Astrocyte of the spinal cord (primary cell): Measurements from ENCODE around the gene ABCC10.
"Not testable (repeated sequence)": the region's sequence is repeated elsewhere in the genome, so short reads cannot be mapped to it uniquely, and the experiment has no call there.

Source experiments
- DNase-seq: peaks from one replicate; pipeline ENCODE4 v3.0.0; 2011; ENCODE audit warnings: low read depth, low spot score
- H3K4me3 ChIP-seq: 2 replicates; pipeline ENCODE4 v1.5.1; 2011; ENCODE audit warnings: low read depth, mild to moderate bottlenecking, low read length, moderate library complexity
- in situ Hi-C: cut with HindIII; loops from 2 replicates; pipeline ENCODE4 v1.10.0; 2017; ENCODE audit warnings: low sequenced_read_pairs
- TF ChIP-seq, protein P1 (sequence below): IDR thresholded peaks from 2 replicates; pipeline ENCODE4 v1.5.1; 2012; ENCODE audit warnings: low read depth, mild to moderate bottlenecking, low read length, inconsistent platforms

The ABCC10 gene, protein sequence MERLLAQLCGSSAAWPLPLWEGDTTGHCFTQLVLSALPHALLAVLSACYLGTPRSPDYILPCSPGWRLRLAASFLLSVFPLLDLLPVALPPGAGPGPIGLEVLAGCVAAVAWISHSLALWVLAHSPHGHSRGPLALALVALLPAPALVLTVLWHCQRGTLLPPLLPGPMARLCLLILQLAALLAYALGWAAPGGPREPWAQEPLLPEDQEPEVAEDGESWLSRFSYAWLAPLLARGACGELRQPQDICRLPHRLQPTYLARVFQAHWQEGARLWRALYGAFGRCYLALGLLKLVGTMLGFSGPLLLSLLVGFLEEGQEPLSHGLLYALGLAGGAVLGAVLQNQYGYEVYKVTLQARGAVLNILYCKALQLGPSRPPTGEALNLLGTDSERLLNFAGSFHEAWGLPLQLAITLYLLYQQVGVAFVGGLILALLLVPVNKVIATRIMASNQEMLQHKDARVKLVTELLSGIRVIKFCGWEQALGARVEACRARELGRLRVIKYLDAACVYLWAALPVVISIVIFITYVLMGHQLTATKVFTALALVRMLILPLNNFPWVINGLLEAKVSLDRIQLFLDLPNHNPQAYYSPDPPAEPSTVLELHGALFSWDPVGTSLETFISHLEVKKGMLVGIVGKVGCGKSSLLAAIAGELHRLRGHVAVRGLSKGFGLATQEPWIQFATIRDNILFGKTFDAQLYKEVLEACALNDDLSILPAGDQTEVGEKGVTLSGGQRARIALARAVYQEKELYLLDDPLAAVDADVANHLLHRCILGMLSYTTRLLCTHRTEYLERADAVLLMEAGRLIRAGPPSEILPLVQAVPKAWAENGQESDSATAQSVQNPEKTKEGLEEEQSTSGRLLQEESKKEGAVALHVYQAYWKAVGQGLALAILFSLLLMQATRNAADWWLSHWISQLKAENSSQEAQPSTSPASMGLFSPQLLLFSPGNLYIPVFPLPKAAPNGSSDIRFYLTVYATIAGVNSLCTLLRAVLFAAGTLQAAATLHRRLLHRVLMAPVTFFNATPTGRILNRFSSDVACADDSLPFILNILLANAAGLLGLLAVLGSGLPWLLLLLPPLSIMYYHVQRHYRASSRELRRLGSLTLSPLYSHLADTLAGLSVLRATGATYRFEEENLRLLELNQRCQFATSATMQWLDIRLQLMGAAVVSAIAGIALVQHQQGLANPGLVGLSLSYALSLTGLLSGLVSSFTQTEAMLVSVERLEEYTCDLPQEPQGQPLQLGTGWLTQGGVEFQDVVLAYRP (N-terminal part only)

DNA sequence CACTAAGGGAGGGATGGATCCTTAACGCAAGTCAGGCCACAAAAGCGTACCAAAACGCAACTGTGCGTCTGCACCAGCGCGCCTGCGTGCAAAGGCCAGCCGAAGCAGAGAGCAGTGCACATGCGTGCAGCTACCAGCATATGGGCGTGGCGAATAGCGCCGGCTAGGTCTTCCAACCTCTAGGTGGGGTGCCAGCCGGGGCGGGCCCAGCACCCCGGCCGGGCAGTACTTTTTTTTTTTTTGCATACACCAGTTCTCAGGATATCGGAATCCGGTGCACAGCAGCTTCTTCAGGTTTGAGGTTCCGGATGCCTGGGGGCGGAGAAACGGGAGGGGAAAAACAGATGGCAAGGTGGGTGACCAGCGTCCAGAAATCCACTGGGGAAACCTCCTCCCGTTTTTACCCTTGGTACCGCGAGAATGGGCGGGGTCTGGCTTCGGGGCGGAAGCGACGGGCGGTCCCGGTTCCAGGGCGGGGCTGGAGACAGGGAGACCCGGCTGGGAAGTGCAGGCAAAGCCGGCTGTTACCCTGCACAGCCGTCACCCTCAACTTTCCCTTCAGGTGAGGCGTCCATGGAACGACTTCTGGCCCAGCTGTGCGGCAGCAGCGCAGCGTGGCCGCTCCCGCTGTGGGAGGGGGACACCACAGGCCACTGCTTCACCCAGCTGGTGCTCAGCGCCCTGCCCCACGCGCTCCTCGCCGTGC is at the start of gene ABCC10:
Gene ABCC10 (plus strand): TSS at position 136 of the 706 bp plus-strand sequence. CDS start 438 bp downstream, at position 574.
- in situ Hi-C loops = no loop called here

DNA sequence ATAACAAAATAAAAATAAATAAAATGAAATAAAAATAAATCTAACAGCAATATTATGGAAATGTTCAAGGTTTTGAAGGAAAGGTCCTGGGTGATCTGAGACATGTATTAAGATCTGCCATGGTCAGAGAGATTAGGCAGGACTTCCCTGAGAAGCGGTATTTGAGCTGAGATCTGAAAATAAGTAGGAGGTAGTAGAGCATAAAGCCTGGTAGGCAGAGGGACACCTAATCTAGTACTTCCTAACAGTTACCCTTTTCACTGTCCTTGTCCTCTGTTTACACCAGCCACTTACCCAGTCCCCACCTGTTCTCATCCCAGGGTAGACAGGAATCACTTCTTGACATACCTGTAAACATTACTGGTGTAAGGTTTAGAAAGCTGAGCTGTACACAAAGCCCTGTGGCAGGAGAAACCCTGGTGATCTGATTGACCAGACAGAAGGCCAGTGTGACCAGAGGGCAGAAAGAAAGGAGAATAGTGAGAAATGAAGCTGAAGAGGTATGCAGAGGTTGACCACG is 49.6 kb upstream of the ABCC10 start:
- in situ Hi-C loops = no loop called here
- TF ChIP-seq, protein P1, sequence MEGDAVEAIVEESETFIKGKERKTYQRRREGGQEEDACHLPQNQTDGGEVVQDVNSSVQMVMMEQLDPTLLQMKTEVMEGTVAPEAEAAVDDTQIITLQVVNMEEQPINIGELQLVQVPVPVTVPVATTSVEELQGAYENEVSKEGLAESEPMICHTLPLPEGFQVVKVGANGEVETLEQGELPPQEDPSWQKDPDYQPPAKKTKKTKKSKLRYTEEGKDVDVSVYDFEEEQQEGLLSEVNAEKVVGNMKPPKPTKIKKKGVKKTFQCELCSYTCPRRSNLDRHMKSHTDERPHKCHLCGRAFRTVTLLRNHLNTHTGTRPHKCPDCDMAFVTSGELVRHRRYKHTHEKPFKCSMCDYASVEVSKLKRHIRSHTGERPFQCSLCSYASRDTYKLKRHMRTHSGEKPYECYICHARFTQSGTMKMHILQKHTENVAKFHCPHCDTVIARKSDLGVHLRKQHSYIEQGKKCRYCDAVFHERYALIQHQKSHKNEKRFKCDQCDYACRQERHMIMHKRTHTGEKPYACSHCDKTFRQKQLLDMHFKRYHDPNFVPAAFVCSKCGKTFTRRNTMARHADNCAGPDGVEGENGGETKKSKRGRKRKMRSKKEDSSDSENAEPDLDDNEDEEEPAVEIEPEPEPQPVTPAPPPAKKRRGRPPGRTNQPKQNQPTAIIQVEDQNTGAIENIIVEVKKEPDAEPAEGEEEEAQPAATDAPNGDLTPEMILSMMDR = no peak
- DNase-seq = no peak
- H3K4me3 ChIP-seq = no peak overlapping the region

More for the DNA sequence above, at the start of gene ABCC10:
- peak within 1 kb of the TSS; percentile 72 for H3K4me3 ChIP-seq
- DNase-seq = peak; percentile 97
- TF ChIP-seq, protein P1 = peak; percentile 54

DNA sequence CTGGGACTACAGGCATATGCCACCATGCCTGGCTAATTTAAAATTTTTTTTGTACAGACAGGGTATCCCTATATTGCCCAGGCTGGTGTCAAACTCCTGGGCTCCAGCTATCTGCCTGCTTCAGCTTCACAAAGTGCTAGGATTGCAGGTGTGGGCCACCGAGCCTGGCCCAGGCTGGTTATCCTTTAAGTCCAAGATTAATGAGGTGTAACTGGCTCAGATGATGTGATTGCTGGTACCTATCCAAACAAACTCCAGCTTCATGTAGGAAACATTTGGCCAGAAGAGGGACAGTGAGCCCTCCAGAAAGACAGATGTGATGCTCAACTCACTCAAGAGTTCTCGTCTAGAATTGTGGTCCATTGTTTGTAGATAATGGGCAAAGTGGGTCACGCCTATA is 48.7 kb upstream of the ABCC10 start:
- H3K4me3 ChIP-seq = no peak overlapping the region
- in situ Hi-C loops = no loop called here
- TF ChIP-seq, protein P1 = no peak
- no peak for DNase-seq

DNA sequence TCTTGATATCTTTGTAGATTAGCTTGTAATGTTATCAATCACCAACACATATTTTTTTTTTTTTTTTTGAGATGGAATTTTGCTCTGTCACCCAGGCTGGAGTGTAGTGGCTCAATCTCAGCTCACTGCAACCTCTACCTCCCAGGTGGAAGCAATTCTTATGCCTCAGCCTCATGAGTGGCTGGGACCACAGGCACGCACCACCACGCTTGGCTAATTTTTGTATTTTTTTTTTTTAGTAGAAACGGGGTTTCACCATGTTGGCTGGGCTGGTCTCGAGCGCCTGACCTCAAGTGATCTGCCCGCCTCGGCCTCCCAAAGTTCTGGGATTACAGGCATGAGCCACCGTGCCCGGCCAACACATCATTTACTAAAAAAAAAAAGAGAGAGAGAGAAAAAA is 46.5 kb upstream of the ABCC10 start:
- DNase-seq, in situ Hi-C loops, H3K4me3 ChIP-seq: not testable (repeated sequence)

DNA sequence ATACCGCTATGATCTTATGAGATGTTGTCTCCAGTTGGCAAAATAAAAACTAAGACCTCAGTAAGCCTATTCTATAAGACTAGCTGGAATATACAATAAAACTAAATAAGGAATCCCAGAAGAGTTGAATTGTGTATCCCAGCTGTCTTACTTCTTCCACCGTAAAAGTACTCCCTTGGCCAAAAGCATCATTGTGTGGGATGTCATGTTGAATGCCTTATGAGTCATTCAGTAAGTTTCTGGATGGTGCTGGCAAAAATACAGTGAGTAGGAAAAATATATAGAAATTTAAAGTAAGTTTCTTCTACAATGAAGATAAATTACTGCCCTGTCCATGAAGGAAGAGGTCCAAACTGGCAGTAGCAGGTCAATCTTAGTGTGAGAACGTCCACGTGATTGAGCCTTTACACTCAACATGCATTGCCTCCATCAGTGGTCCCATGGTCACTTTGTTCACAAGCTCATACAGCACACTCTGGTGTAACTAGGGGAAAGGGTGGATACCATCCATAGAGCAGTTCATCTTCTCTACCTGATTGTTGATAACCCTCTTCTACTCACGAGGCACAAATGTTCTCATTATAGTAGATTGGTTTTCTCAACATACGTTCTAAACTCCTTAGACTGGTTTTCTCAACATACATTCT is 44.2 kb upstream of the ABCC10 start:
- in situ Hi-C loops = no loop called here
- H3K4me3 ChIP-seq = no peak overlapping the region
- peak; percentile 62 for DNase-seq
- TF ChIP-seq, protein P1 = no peak

DNA sequence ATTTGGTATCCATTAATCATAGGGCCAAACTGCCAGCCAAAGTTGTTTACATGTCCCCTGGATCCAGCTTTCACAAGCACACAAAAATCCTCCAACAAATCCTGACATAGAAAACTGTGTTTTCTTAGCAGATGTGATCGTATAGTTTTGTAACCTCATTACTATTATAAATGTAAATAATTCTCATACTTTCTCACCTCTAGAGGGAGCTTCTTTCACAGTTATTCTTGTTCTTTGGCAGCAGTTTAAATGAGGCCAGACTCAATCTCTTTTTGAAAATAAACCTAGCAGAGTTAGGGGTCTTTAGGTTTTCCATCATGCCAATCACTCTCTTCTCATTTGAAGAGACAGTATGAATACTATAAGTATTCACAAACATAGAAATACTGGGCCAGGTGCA is 40.8 kb upstream of the ABCC10 start:
- TF ChIP-seq, protein P1 = no peak
- in situ Hi-C loops = no loop called here
- H3K4me3 ChIP-seq = no peak overlapping the region
- DNase-seq = no peak
